ENCODE data around the gene B4GALT2. TPM values are rescaled to one million over a fixed set of nuclear protein-coding genes. Genes with fewer than 3 reads are reported as not detected.

B4GALT2 gene
- total and polyA plus RNA-seq, 9 of the 15 experiments (the other 6 are each of a cell fraction or from before 2014, with no cell fraction given) = 1.3 to 86.8 (median 43.8) TPM

GRCh38 chr1:44035726-44036408 is 56.9 kb downstream of the B4GALT2 start (continued):
- TF ChIP-seq ZMIZ1 (IDR thresholded peaks at IDR 0.05; ENCODE audit: low read depth in 2 of 2, low read length in 2 of 2) (peak in 1 of 2 experiments; percentile 100; a peak in 2 of 4 replicates), HLTF (IDR thresholded peaks at IDR 0.05) (peak; percentile 100), ZNF592 (IDR thresholded peaks at IDR 0.05) (peak; percentile 89), SNIP1 (IDR thresholded peaks at IDR 0.05; ENCODE audit: low read depth) (no peak), ZNF347 (CRISPR knock-in tag; IDR thresholded peaks at IDR 0.05; ENCODE audit: low read depth) (peak; percentile 86), HMG20B (CRISPR knock-in tag; IDR thresholded peaks at IDR 0.05) (no peak), ZKSCAN3 (CRISPR knock-in tag; IDR thresholded peaks at IDR 0.05) (0 out of 2 replicates have a peak, but pooled peaks have one; percentile 23), C11orf30 (IDR thresholded peaks at IDR 0.05; ENCODE audit: low read depth) (peak; percentile 38; the same call in 1 of the 2 replicates), MEF2D (tag; conservative IDR thresholded peaks at IDR 0.05; ENCODE audit: low read depth) (peak; percentile 95), ETS2 (tag; IDR thresholded peaks at IDR 0.05; ENCODE audit: borderline replicate concordance, poor library complexity, severe bottlenecking) (no peak), MEIS2 (IDR thresholded peaks at IDR 0.05; ENCODE audit: partially characterized antibody) (peak; percentile 74), FOSL1 (tag; conservative IDR thresholded peaks at IDR 0.05) (peak; percentile 91), E2F1 (CRISPR knock-in tag; IDR thresholded peaks at IDR 0.05) (peak; percentile 80), HES1 (IDR thresholded peaks at IDR 0.05; ENCODE audit: low read depth) (peak; percentile 99)

All from K562 (cell line).